GM06990 (cell line): ENCODE measurements around the gene TNIP2.

Source experiments
- DNase-seq: peaks from one replicate; pipeline ENCODE4 v3.0.0-alpha.2; 2011; ENCODE audit not compliant: insufficient read length; ENCODE audit errors: extremely low read depth
- H3K27me3 ChIP-seq: replicated peaks from 2 replicates; pipeline ENCODE4 v1.6.0; 2011; ENCODE audit warnings: low read length; ENCODE audit not compliant: control insufficient read depth, insufficient read depth
- H3K36me3 ChIP-seq: 2 replicates; pipeline ENCODE4 v1.5.1; 2011; ENCODE audit warnings: low read length; ENCODE audit not compliant: control insufficient read depth, insufficient read depth
- H3K4me3 ChIP-seq: replicated peaks from 2 replicates; pipeline ENCODE4 v1.5.1; 2011; ENCODE audit warnings: low read depth, mild to moderate bottlenecking, control low read depth, low read length
- TF ChIP-seq, protein P1 (sequence below): IDR thresholded peaks from 2 replicates; pipeline ENCODE4 v1.5.1; 2011; ENCODE audit warnings: low read length, control low read depth, mild to moderate bottlenecking, inconsistent platforms; ENCODE audit not compliant: insufficient read depth, poor library complexity, severe bottlenecking

TNIP2 gene

DNA sequence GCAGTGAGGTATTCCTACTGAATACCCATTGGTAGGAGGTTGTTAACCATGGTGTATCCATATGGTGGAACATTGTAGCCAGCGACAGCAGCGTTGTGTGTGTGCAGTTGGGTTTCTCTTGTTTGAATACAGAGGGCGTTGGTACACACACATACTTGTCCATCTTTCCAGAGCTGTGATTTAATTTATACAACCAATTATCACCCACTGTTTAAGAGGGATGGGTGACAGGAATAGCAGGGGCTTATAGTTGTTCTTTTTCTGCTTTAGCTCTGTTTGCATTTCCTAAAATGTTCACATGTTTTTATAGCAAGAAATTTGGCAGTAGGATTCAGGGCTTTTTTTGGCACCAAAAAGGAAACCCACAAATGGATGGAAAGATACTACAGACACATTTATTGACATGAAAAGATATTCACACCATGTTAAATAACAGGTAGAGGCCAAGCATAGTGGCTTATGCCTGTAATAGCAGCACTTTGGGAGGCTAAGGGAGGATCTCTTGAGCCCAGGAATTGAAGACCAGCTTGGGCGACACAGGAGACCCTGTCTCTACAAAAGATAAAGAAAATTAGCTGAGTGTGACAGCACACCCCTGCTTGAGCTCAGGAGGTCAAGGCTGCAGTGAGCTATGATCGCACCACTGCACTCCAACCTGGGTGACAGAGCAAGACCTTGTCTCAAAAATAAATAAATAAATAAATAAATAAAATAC, 60.6 kb downstream of the TNIP2 start:
- Histone ChIP-seq H3K36me3 (peaks cover 39% of the 10 kb centered on the region), H3K4me3 (no peak overlapping the region), H3K27me3 (no peaks in the 10 kb centered on the region)
- DNase-seq, result no peak
- TF ChIP-seq, protein P1, sequence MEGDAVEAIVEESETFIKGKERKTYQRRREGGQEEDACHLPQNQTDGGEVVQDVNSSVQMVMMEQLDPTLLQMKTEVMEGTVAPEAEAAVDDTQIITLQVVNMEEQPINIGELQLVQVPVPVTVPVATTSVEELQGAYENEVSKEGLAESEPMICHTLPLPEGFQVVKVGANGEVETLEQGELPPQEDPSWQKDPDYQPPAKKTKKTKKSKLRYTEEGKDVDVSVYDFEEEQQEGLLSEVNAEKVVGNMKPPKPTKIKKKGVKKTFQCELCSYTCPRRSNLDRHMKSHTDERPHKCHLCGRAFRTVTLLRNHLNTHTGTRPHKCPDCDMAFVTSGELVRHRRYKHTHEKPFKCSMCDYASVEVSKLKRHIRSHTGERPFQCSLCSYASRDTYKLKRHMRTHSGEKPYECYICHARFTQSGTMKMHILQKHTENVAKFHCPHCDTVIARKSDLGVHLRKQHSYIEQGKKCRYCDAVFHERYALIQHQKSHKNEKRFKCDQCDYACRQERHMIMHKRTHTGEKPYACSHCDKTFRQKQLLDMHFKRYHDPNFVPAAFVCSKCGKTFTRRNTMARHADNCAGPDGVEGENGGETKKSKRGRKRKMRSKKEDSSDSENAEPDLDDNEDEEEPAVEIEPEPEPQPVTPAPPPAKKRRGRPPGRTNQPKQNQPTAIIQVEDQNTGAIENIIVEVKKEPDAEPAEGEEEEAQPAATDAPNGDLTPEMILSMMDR, result no peak

DNA sequence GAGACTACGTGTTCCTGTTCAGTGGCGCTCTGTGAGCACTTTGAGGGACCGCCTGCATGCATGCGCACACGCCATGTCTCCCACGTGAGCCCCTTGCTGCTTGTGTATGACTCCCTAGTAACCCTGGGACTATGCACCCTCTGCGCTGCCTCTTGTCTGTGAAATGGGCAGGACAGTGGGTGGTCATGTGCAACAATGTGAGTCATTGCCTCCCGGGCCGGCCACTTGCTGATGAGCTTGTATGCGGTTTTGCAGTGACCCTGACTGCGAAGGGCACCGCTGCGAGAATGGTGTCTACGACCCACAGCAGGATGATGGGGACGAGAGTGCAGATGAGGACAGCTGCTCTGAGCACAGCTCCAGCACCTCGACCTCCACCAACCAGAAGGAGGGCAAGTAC, 61.4 kb downstream of the TNIP2 start:
- Histone ChIP-seq H3K27me3 (no peaks in the 10 kb centered on the region), H3K4me3 (no peak overlapping the region), H3K36me3 (peaks cover 36% of the 10 kb centered on the region)
- TF ChIP-seq, protein P1, result no peak
- no peak for DNase-seq

DNA sequence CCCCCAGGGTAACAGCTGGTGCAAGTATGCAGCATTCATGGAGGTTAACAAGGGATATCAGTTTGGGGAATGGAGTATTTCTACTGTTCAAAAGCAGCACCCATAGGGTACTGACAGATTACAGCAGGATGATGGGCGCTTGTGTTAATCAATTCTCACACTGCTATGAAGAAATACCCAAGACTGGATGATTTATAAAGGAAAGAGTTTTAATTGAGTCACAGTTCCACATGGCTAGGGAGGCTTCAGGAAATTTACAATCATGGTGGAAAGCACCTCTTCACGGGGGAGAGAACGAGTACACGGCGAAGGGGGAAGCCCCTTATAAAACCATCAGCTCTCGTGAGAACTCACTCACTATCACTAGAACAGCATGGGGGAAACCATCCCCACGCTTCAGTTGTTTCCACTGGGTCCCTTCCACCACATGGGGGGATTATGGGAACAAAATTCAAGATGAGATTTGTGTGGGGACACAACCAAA, 64.1 kb downstream of the TNIP2 start:
- H3K4me3 ChIP-seq, result no peak overlapping the region
- TF ChIP-seq, protein P1, result no peak
- DNase-seq, result no peak
- peaks cover 28% of the 10 kb centered on the region for H3K36me3 ChIP-seq
- H3K27me3 ChIP-seq, result no peaks in the 10 kb centered on the region
